ENCODE results near the gene DAD1. TPM values are rescaled to one million over a fixed set of nuclear protein-coding genes. Genes with fewer than 3 reads are reported as not detected.

Gene DAD1
- total and polyA plus RNA-seq, 2 of the 8 experiments (the other 6 are each of a cell fraction or from before 2014, with no cell fraction given): 131 to 440 TPM

DNA sequence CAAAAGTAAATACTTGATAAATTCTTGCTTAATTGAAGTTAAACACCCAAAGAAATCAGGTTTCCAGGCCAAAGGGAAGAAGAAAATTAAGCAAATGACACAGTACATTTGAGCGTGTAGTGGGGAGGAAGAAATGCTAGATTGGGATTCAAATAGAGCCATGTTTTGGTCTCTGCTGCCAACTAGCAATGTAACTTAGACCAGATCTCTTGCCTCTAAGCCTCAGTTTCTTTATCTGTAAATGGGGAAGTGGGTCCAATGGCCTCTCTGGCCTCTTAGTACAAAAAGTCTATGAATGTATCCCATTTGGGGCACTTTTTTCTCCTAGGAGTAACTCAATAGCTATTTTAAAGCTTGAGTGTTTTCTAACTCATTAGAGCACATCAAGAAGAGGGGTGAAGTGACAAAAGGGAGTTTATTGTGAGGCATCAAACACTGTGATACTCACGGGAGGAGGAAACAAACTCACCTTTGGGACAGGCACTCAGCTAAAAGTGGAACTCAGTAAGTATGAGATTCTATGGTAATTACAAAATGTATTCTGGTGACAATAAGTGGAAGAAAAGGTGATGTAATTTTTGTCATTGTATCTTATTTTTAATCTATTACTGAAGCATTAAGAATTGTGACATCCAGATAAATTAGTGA, 55.8 kb downstream of the DAD1 start:
- no peak for DNase-seq (ENCODE audit: low read depth in 1 of 2, low spot score in 2 of 2)
- H3K18ac ChIP-seq (ENCODE audit: extremely low read depth, low read length): no peak overlapping the region
- no peak for FAIRE-seq
- H2BK12ac ChIP-seq (ENCODE audit: low read depth, low read length): no peak overlapping the region
- no peak overlapping the region for H2AFZ ChIP-seq (ENCODE audit: low read length)
- H3K4me2 ChIP-seq (ENCODE audit: insufficient read depth in 1 of 2, low read depth in 2 of 2, low read length in 2 of 2): no peak overlapping the region
- H3K4me1 ChIP-seq (replicated peaks in 1 of 4; ENCODE audit: control insufficient read depth in 3 of 4, insufficient read depth in 4 of 4, low read length in 3 of 4): no peaks in the 10 kb centered on the region
- H3K23ac ChIP-seq (ENCODE audit: insufficient read length): no peak overlapping the region
- H4K5ac ChIP-seq (ENCODE audit: insufficient read length, low read depth, low read length): no peak overlapping the region
- no peak overlapping the region for H3K56ac ChIP-seq (replicated peaks; ENCODE audit: insufficient read length, low read depth, low read length)
- no peaks in the 10 kb centered on the region for H3K27me3 ChIP-seq (replicated peaks in 1 of 4; ENCODE audit: control insufficient read depth in 3 of 4, extremely low read depth in 1 of 4, insufficient read depth in 3 of 4, low read length in 3 of 4)
- no peak overlapping the region for H2AK5ac ChIP-seq (ENCODE audit: low read depth, low read length)
- H4K91ac ChIP-seq (replicated peaks; ENCODE audit: insufficient read length, low read length): no peak overlapping the region
- no peaks in the 10 kb centered on the region for H3K23me2 ChIP-seq (ENCODE audit: low read depth, low read length)
- no peaks in the 10 kb centered on the region for H3K79me1 ChIP-seq (ENCODE audit: low read depth, low read length)
- H4K8ac ChIP-seq (ENCODE audit: extremely low read depth, insufficient read depth, low read length): no peak overlapping the region
- WGBS, 2 experiments (ENCODE audit: extremely low coverage in 1 of 2, insufficient coverage in 1 of 2, insufficient read length in 1 of 2, insufficient replicate concordance in 2 of 2, low coverage in 1 of 2, low lambda C conversion rate in 2 of 2, missing lambda C conversion rate in 1 of 2): 87% methylated on average over 2 of the region's 2 CpGs; no CpG with 5 or more reads in 1 of the 2 experiments
- no peak overlapping the region for H2BK120ac ChIP-seq (replicated peaks; ENCODE audit: low read depth, low read length)
- H2BK15ac ChIP-seq (ENCODE audit: low read length): no peak overlapping the region
- no peaks in the 10 kb centered on the region for H3K36me3 ChIP-seq (ENCODE audit: control insufficient read depth in 2 of 4, insufficient read depth in 4 of 4, low read length in 3 of 4)
- POLR2A ChIA-PET (ENCODE audit: partially characterized antibody): interaction anchor here (0.5 kb wide), 1 partner anchor 187 kb away, joined by 3 read pairs; no protein-coding TSS in a partner anchor
- no peaks in the 10 kb centered on the region for H3K79me2 ChIP-seq (ENCODE audit: control insufficient read depth in 1 of 2, insufficient read depth in 2 of 2, low read length in 2 of 2)
- H3K14ac ChIP-seq (ENCODE audit: insufficient read length): no peak overlapping the region
- no peak overlapping the region for H2BK20ac ChIP-seq (ENCODE audit: low read length)
- H3K9me3 ChIP-seq (ENCODE audit: insufficient read depth in 2 of 2, low read depth in 1 of 2, low read length in 1 of 2): no peaks in the 10 kb centered on the region; a peak in 1 of 4 replicates
- H3K27ac ChIP-seq (ENCODE audit: low read depth, low read length): no peak overlapping the region
- no peak overlapping the region for H3K9ac ChIP-seq (replicated peaks in 1 of 4; ENCODE audit: extremely low read depth in 1 of 4, low read depth in 3 of 4, low read length in 3 of 4)
- no peak overlapping the region for H2BK5ac ChIP-seq (ENCODE audit: low read depth, low read length)
- H4K20me1 ChIP-seq (replicated peaks in 1 of 2; ENCODE audit: control insufficient read depth in 1 of 2, insufficient read depth in 2 of 2, low read length in 2 of 2): no peaks in the 10 kb centered on the region
- no peak overlapping the region for H3K4ac ChIP-seq (replicated peaks; ENCODE audit: insufficient read length, low read depth, low read length)
- no peak overlapping the region for H3K4me3 ChIP-seq (ENCODE audit: extremely low read depth in 1 of 4, insufficient read depth in 2 of 4, low read depth in 3 of 4, low read length in 4 of 4)
- CTCF ChIA-PET (ENCODE audit: partially characterized antibody): interaction anchor here (0.6 to 2.4 kb wide), 5 partner anchors 16 to 141 kb away, joined by 3 to 11 read pairs (median 3); no protein-coding TSS in a partner anchor
